Right atrium auricular region (tissue), 2 donors: ENCODE data around the gene NEK2. TPM values are rescaled to one million over a fixed set of nuclear protein-coding genes. Genes with fewer than 3 reads are reported as not detected.
A peak's percentile ranks its signal among the peaks of the same experiment; 100 is the strongest.
"Not testable (repeated sequence)": the region's sequence is repeated elsewhere in the genome, so short reads cannot be mapped to it uniquely, and the experiment has no call there.

ENCODE experiments used
- DNase-seq: peaks from one replicate; pipeline ENCODE4 v3.0.0-alpha.2; 2019; ENCODE audit warnings: low spot score
- H3K27ac ChIP-seq, 2 donors: fragments of 200-600 bp; sonication (generic); 1 replicate in 1 of 2; 2 replicates in 1 of 2; pipeline ENCODE4 v1.5.1; 2016 to 2019
- H3K27me3 ChIP-seq, 2 donors: fragments of 200-600 bp; sonication (generic); one replicate each; pipeline versions ENCODE4 v1.5.1 to v1.6.0; 2017 to 2019
- H3K36me3 ChIP-seq: fragments of 200-600 bp; sonication (generic); one replicate; pipeline ENCODE4 v1.5.1; 2016
- H3K4me1 ChIP-seq, 2 donors: fragments of 200-600 bp; sonication (generic); one replicate each; pipeline versions ENCODE4 v1.5.1 to v1.6.0; 2017 to 2019
- H3K4me3 ChIP-seq, 2 donors: fragments of 200-600 bp; sonication (generic); 1 replicate in 1 of 2; 2 replicates in 1 of 2; pipeline ENCODE4 v1.5.1; 2017 to 2019; ENCODE audit warnings: mild to moderate bottlenecking in 1 of 2, moderate library complexity in 1 of 2
- H3K9me3 ChIP-seq, 2 donors: fragments of 200-600 bp; sonication (generic); one replicate each; pipeline ENCODE4 v1.5.1; 2019
- CTCF ChIP-seq, 2 donors: fragments of 200-600 bp; sonication (generic); IDR thresholded peaks; one replicate each; pipeline ENCODE4 v1.5.1; 2019; ENCODE audit warnings: antibody characterized with exemption in 2 of 2
- total RNA-seq, 2 donors: library from RNA; depleted of rRNA; stranded (reverse); fragments of >200 nt; gene quantifications; one replicate each; pipeline ENCODE4 v1.1.0, GENCODE V29; 2016

The NEK2 gene
- total RNA-seq, 2 donors from 2014 or later = 2.2 TPM; not detected in 1

GRCh38 chr1:211646566-211646965 lies 28.9 kb downstream of the NEK2 start:
- no peak for DNase-seq
- TF ChIP-seq CTCF (IDR thresholded peaks at IDR 0.05) = no peak

GRCh38 chr1:211645601-211646000 lies 29.8 kb downstream of the NEK2 start:
- not testable (repeated sequence) for H3K36me3 ChIP-seq, H3K27me3 ChIP-seq, H3K9me3 ChIP-seq, DNase-seq, H3K4me3 ChIP-seq
- Histone ChIP-seq H3K4me1 (peaks cover 0 to 16% of the 10 kb centered on the region in 2 donors), H3K27ac (peak overlapping the region in 1 of 2 donors; percentile 23)

More at GRCh38 chr1:211646566-211646965, 28.9 kb downstream of the NEK2 start:
- H3K9me3 ChIP-seq = no peaks in the 10 kb centered on the region
- no peaks in the 10 kb centered on the region for H3K36me3 ChIP-seq
- peaks cover 0 to 16% of the 10 kb centered on the region in 2 donors for H3K4me1 ChIP-seq
- no peak overlapping the region for H3K4me3 ChIP-seq
- no peaks in the 10 kb centered on the region for H3K27me3 ChIP-seq
- H3K27ac ChIP-seq = no peak overlapping the region

- no peak for DNase-seq
- no peak for TF ChIP-seq CTCF (IDR thresholded peaks at IDR 0.05)
- no peaks in the 10 kb centered on the region for H3K9me3 ChIP-seq
- H3K4me3 ChIP-seq = no peak overlapping the region
- H3K27ac ChIP-seq = no peak overlapping the region
- H3K4me1 ChIP-seq = peaks cover 0 to 16% of the 10 kb centered on the region in 2 donors
- H3K27me3 ChIP-seq = no peaks in the 10 kb centered on the region
- H3K36me3 ChIP-seq = no peaks in the 10 kb centered on the region
These were observed 30.8 kb downstream of the NEK2 start for GRCh38 chr1:211644653-211645052.

GRCh38 chr1:211643324-211644212 lies 31.9 kb downstream of the NEK2 start:
- H3K36me3 ChIP-seq = no peaks in the 10 kb centered on the region
- H3K27ac ChIP-seq = peak overlapping the region; percentile 45 to 64
- H3K4me3 ChIP-seq = no peak overlapping the region
- peaks cover 0 to 13% of the 10 kb centered on the region in 2 donors for H3K4me1 ChIP-seq
- DNase-seq = peak; percentile 61
- no peaks in the 10 kb centered on the region for H3K27me3 ChIP-seq
- TF ChIP-seq CTCF (IDR thresholded peaks at IDR 0.05) = peak in 1 of 2 donors; percentile 24
- H3K9me3 ChIP-seq = no peaks in the 10 kb centered on the region

GRCh38 chr1:211642870-211643269 lies 32.6 kb downstream of the NEK2 start:
- no peak overlapping the region for H3K27ac ChIP-seq
- H3K36me3 ChIP-seq = no peaks in the 10 kb centered on the region
- no peaks in the 10 kb centered on the region for H3K27me3 ChIP-seq
- no peak overlapping the region for H3K4me3 ChIP-seq
- H3K4me1 ChIP-seq = peaks cover 0 to 8% of the 10 kb centered on the region in 2 donors
- peak; percentile 44 for DNase-seq
- no peak for TF ChIP-seq CTCF (IDR thresholded peaks at IDR 0.05)
- no peaks in the 10 kb centered on the region for H3K9me3 ChIP-seq

GRCh38 chr1:211641942-211642341 lies 33.5 kb downstream of the NEK2 start:
- TF ChIP-seq CTCF (IDR thresholded peaks at IDR 0.05) = no peak
- Histone ChIP-seq H3K36me3 (no peaks in the 10 kb centered on the region), H3K4me3 (no peak overlapping the region), H3K9me3 (no peaks in the 10 kb centered on the region), H3K4me1 (peaks cover 0 to 8% of the 10 kb centered on the region in 2 donors), H3K27ac (no peak overlapping the region), H3K27me3 (no peaks in the 10 kb centered on the region)
- DNase-seq = peak; percentile 28
